Liver (tissue), 9 donors: ENCODE measurements around the gene S100PBP. TPM values are rescaled to one million over a fixed set of nuclear protein-coding genes. Genes with fewer than 3 reads are reported as not detected.
A peak's percentile ranks its signal among the peaks of the same experiment; 100 is the strongest.

Source experiments
- DNase-seq: peaks from one replicate; pipeline ENCODE4 v3.0.0-alpha.2; 2017; ENCODE audit warnings: low spot score
- H3K27ac ChIP-seq, 2 donors: one replicate each; pipeline ENCODE4 v1.7.0; 2013; ENCODE audit warnings: inconsistent platforms in 2 of 2, low read length in 2 of 2, control low read depth in 1 of 2, low read depth in 1 of 2, mild to moderate bottlenecking in 1 of 2
- H3K27me3 ChIP-seq, 4 donors: one replicate each; pipeline versions ENCODE4 v1.6.1 to v1.7.0; 2013; ENCODE audit warnings: low read length in 3 of 4, inconsistent platforms in 1 of 4, mild to moderate bottlenecking in 1 of 4, moderate library complexity in 1 of 4; ENCODE audit not compliant: control insufficient read depth in 4 of 4, insufficient read depth in 4 of 4
- H3K36me3 ChIP-seq, 4 donors: one replicate each; pipeline versions ENCODE4 v1.6.1 to v1.7.0; 2013; ENCODE audit warnings: low read length in 3 of 4, mild to moderate bottlenecking in 3 of 4, low read depth in 1 of 4, moderate library complexity in 1 of 4; ENCODE audit not compliant: control insufficient read depth in 4 of 4, insufficient read depth in 3 of 4
- H3K4me1 ChIP-seq, 4 donors: one replicate each; pipeline versions ENCODE4 v1.6.1 to v1.7.0; 2013; ENCODE audit warnings: low read length in 3 of 4, mild to moderate bottlenecking in 3 of 4, moderate library complexity in 1 of 4; ENCODE audit not compliant: control insufficient read depth in 4 of 4, insufficient read depth in 4 of 4
- H3K4me3 ChIP-seq, 3 donors: one replicate each; pipeline versions ENCODE4 v1.6.1 to v1.7.0; 2013; ENCODE audit warnings: low read length in 3 of 3, control low read depth in 1 of 3, low read depth in 1 of 3, mild to moderate bottlenecking in 1 of 3
- H3K9ac ChIP-seq, 2 donors: one replicate each; pipeline ENCODE4 v1.7.0; 2013; ENCODE audit warnings: low read length in 2 of 2, mild to moderate bottlenecking in 2 of 2, moderate library complexity in 2 of 2, control low read depth in 1 of 2, low read depth in 1 of 2
- H3K9me3 ChIP-seq, 4 donors: one replicate each; pipeline versions ENCODE4 v1.6.1 to v1.7.0; 2013; ENCODE audit warnings: low read length in 3 of 4; ENCODE audit not compliant: control insufficient read depth in 4 of 4
- EGR1 ChIP-seq, 2 donors: IDR thresholded peaks; 2 replicates each; pipeline ENCODE4 v1.6.1; 2016 to 2018; ENCODE audit warnings: antibody characterized with exemption in 2 of 2, low read depth in 2 of 2
- FOXA1 ChIP-seq: IDR thresholded peaks from 2 replicates; pipeline ENCODE4 v1.6.1; 2016; ENCODE audit warnings: antibody characterized with exemption
- FOXA2 ChIP-seq: IDR thresholded peaks from 2 replicates; pipeline ENCODE4 v1.6.1; 2016; ENCODE audit warnings: antibody characterized with exemption
- GABPA ChIP-seq, 2 donors: IDR thresholded peaks in 1 of 2; conservative IDR thresholded peaks in 1 of 2; 2 replicates each; pipeline ENCODE4 v1.6.1; 2016; ENCODE audit warnings: antibody characterized with exemption in 2 of 2, mild to moderate bottlenecking in 1 of 2, moderate library complexity in 1 of 2
- HNF4A ChIP-seq, 2 donors: conservative IDR thresholded peaks; 2 replicates each; pipeline ENCODE4 v1.6.1; 2016; ENCODE audit warnings: antibody characterized with exemption in 2 of 2, mild to moderate bottlenecking in 2 of 2
- HNF4G ChIP-seq: IDR thresholded peaks from 2 replicates; pipeline ENCODE4 v1.6.1; 2016; ENCODE audit warnings: antibody characterized with exemption
- JUND ChIP-seq, 2 donors: IDR thresholded peaks; 2 replicates each; pipeline ENCODE4 v1.6.1; 2016; ENCODE audit warnings: antibody characterized with exemption in 2 of 2
- NR2F2 ChIP-seq: IDR thresholded peaks from 2 replicates; pipeline ENCODE4 v1.6.1; 2016; ENCODE audit warnings: antibody characterized with exemption
- RAD21 ChIP-seq, 2 donors: IDR thresholded peaks; 2 replicates each; pipeline ENCODE4 v1.6.1; 2016; ENCODE audit warnings: antibody characterized with exemption in 2 of 2, mild to moderate bottlenecking in 2 of 2
- RXRA ChIP-seq, 2 donors: IDR thresholded peaks; 2 replicates each; pipeline ENCODE4 v1.6.1; 2017 to 2018; ENCODE audit warnings: antibody characterized with exemption in 2 of 2, mild to moderate bottlenecking in 1 of 2
- SP1 ChIP-seq: IDR thresholded peaks from 2 replicates; pipeline ENCODE4 v1.6.1; 2018; ENCODE audit warnings: antibody characterized with exemption, mild to moderate bottlenecking
- TAF1 ChIP-seq: conservative IDR thresholded peaks from 2 replicates; pipeline ENCODE4 v1.6.1; 2016; ENCODE audit warnings: antibody characterized with exemption, mild to moderate bottlenecking
- YY1 ChIP-seq: IDR thresholded peaks from 2 replicates; pipeline ENCODE4 v1.6.1; 2016; ENCODE audit warnings: antibody characterized with exemption, mild to moderate bottlenecking
- WGBS: extraction: QIAGEN DNeasy Blood & Tissue Kit; methylation state at CpG from one replicate; pipeline ENCODE4 v1.1.7; 2013; 5-methylcytosine and 5-hydroxymethylcytosine counted together
- polyA plus RNA-seq, 2 donors: library from polyadenylated mRNA; stranded (reverse) in 1 of 2; unstranded in 1 of 2; fragments of 200-250 nt in 1 of 2; fragments of >200 nt in 1 of 2; fragmentation: Nextera tagmentation in 1 of 2; extraction: Ambion mirVana in 1 of 2; gene quantifications; one replicate each; pipeline versions ENCODE4 v1.2.1 to v1.2.3, GENCODE V29; 2013 to 2015
- total RNA-seq, 2 donors: library from RNA; depleted of rRNA; stranded (reverse); fragments of >200 nt; gene quantifications; one replicate each; pipeline ENCODE4 v1.2.3, GENCODE V29; 2014
- TF ChIP-seq, protein P1 (sequence below): IDR thresholded peaks from 2 replicates; pipeline ENCODE4 v1.6.1; 2016; ENCODE audit warnings: antibody characterized with exemption
- TF ChIP-seq, protein P2 (sequence below): IDR thresholded peaks from 2 replicates; pipeline ENCODE4 v1.6.1; 2016; ENCODE audit warnings: antibody characterized with exemption
- TF ChIP-seq, protein P3 (sequence below): IDR thresholded peaks from 2 replicates; pipeline ENCODE4 v1.6.1; 2016; ENCODE audit warnings: antibody characterized with exemption, mild to moderate bottlenecking
- TF ChIP-seq, protein P4 (sequence below): IDR thresholded peaks from 2 replicates; pipeline ENCODE4 v1.6.1; 2016; ENCODE audit warnings: antibody characterized with exemption
- donor health status: healthy.
- donor health status: healthy.
- donor health status: healthy.
- donor health status: healthy.
- donor health status: healthy.

Gene S100PBP
- total and polyA plus RNA-seq, 4 donors = 1.9 to 24.8 (median 11.1) TPM

DNA sequence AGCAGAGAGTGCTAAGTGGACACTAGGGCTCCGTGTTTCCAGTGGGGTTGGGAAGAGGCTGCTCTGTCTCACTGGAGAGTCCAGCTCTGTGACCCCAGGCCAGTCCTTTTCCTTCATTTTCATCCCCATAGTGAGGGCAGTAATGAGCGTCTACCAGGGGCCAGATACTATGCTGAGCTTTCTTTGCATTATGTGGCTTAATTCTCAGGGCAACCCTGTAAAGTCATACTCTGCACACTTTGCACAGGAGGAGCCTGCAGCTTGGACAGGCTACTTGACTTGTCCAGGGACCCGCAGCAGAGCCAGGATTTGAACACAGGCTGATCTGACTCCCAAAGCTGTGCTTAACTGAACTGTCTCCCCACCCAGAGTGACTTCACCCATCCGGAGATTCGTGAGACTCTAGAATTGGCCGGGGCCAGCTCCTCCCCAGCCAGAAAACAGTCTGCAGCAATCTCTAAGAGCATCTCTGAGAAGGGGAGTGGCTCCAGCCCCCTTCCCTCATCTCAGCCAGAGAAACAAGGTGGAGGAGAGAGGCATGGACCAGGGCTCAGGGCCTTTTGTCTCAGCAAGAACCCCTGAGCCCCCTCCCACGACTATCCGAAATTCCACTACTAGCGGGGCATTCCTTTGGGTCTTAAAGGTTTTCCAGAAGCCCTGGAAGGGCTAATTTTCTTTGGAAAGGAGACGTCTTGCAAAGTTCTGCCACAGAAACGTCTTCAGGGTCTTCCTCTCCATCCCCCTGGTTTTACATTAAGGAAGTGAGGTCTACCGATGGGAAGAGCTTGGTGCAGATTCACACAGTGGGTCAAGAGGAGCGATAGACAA, 54.1 kb downstream of the S100PBP start:
- DNase-seq = no peak
- Histone ChIP-seq H3K27ac (no peak overlapping the region), H3K9me3 (no peaks in the 10 kb centered on the region), H3K4me1 (peaks cover 2 to 20% (median 17%) of the 10 kb centered on the region in 4 donors), H3K36me3 (no peaks in the 10 kb centered on the region), H3K27me3 (no peaks in the 10 kb centered on the region), H3K9ac (no peak overlapping the region), H3K4me3 (peak overlapping the region in 2 of 3 donors; percentile 47 to 63)
- WGBS = 62% methylated on average over 13 of the region's 13 CpGs
- TF ChIP-seq TAF1 = no peak
- no peak for TF ChIP-seq FOXA2
- no peak for TF ChIP-seq SP1
- TF ChIP-seq YY1 = no peak
- TF ChIP-seq, protein P1, sequence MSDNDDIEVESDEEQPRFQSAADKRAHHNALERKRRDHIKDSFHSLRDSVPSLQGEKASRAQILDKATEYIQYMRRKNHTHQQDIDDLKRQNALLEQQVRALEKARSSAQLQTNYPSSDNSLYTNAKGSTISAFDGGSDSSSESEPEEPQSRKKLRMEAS = no peak
- no peak for TF ChIP-seq RAD21 (IDR thresholded peaks at IDR 0.05)
- TF ChIP-seq EGR1 (IDR thresholded peaks at IDR 0.05; ENCODE audit: low read depth in 2 of 2) = no peak
- TF ChIP-seq FOXA1 = no peak
- TF ChIP-seq, protein P2, sequence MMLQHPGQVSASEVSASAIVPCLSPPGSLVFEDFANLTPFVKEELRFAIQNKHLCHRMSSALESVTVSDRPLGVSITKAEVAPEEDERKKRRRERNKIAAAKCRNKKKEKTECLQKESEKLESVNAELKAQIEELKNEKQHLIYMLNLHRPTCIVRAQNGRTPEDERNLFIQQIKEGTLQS = no peak
- TF ChIP-seq HNF4G = no peak
- no peak for TF ChIP-seq RXRA (IDR thresholded peaks at IDR 0.05)
- TF ChIP-seq, protein P3, sequence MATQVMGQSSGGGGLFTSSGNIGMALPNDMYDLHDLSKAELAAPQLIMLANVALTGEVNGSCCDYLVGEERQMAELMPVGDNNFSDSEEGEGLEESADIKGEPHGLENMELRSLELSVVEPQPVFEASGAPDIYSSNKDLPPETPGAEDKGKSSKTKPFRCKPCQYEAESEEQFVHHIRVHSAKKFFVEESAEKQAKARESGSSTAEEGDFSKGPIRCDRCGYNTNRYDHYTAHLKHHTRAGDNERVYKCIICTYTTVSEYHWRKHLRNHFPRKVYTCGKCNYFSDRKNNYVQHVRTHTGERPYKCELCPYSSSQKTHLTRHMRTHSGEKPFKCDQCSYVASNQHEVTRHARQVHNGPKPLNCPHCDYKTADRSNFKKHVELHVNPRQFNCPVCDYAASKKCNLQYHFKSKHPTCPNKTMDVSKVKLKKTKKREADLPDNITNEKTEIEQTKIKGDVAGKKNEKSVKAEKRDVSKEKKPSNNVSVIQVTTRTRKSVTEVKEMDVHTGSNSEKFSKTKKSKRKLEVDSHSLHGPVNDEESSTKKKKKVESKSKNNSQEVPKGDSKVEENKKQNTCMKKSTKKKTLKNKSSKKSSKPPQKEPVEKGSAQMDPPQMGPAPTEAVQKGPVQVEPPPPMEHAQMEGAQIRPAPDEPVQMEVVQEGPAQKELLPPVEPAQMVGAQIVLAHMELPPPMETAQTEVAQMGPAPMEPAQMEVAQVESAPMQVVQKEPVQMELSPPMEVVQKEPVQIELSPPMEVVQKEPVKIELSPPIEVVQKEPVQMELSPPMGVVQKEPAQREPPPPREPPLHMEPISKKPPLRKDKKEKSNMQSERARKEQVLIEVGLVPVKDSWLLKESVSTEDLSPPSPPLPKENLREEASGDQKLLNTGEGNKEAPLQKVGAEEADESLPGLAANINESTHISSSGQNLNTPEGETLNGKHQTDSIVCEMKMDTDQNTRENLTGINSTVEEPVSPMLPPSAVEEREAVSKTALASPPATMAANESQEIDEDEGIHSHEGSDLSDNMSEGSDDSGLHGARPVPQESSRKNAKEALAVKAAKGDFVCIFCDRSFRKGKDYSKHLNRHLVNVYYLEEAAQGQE = no peak
- TF ChIP-seq, protein P4, sequence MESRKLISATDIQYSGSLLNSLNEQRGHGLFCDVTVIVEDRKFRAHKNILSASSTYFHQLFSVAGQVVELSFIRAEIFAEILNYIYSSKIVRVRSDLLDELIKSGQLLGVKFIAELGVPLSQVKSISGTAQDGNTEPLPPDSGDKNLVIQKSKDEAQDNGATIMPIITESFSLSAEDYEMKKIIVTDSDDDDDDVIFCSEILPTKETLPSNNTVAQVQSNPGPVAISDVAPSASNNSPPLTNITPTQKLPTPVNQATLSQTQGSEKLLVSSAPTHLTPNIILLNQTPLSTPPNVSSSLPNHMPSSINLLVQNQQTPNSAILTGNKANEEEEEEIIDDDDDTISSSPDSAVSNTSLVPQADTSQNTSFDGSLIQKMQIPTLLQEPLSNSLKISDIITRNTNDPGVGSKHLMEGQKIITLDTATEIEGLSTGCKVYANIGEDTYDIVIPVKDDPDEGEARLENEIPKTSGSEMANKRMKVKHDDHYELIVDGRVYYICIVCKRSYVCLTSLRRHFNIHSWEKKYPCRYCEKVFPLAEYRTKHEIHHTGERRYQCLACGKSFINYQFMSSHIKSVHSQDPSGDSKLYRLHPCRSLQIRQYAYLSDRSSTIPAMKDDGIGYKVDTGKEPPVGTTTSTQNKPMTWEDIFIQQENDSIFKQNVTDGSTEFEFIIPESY = no peak

DNA sequence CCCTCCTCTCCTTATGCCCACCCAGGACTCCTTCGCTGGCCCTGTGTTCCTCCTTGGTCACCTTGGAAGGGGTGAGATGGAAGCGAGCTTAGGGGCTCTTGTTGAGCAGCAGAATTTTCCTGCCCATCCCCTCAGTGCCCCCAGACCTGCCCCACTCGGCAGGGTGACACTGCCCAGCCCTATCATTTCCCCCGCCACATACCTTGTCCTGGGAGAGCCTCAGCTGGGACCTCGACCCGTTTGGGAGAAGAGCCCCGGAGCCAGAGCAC, 54.7 kb downstream of the S100PBP start:
- H3K9me3 ChIP-seq = no peaks in the 10 kb centered on the region
- no peak for DNase-seq
- H3K36me3 ChIP-seq = no peaks in the 10 kb centered on the region
- WGBS = 65% methylated on average over 7 of the region's 7 CpGs
- H3K9ac ChIP-seq = no peak overlapping the region
- no peak overlapping the region for H3K4me3 ChIP-seq
- TF ChIP-seq JUND (IDR thresholded peaks at IDR 0.05) (no peak), GABPA (IDR thresholded peaks at IDR 0.05 in 1 of 2, conservative IDR thresholded peaks at IDR 0.05 in 1 of 2) (no peak), NR2F2 (no peak), RXRA (IDR thresholded peaks at IDR 0.05) (no peak), HNF4G (no peak), FOXA2 (no peak), HNF4A (conservative IDR thresholded peaks at IDR 0.05) (no peak)
- TF ChIP-seq, protein P1 = no peak
- H3K27me3 ChIP-seq = no peaks in the 10 kb centered on the region
- no peak overlapping the region for H3K27ac ChIP-seq
- H3K4me1 ChIP-seq = peaks cover 2 to 26% (median 21%) of the 10 kb centered on the region in 4 donors
